Measurements from ENCODE around the gene COL4A6.

DNA sequence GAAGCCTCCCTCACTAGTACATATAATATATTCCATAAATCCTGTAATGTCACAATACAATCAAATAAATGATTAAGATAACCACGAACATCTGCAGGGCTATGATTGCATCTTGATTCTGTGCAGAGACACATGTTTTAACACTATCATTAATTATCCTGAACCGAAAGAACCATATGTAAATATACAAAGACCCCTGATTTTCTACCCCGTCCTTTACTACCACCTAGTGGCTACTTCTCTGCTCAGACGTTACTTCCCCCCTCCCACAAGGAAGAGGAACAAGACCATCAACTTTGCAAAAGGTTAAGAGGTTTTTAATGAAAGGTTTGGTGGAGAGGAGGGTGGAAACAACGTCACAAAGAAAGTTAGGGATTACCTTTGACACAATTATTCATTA is 134.0 kb downstream of the COL4A6 start:
- TF ChIP-seq CTCF (IDR thresholded peaks at IDR 0.05; ENCODE audit: control extremely low read depth in 1 of 3, insufficient read depth in 1 of 3, low read depth in 1 of 3, low read length in 3 of 3) (peak in 2 of 3 experiments; percentile 46 to 51; a peak in 3 of 4 replicates), SUZ12 (IDR thresholded peaks at IDR 0.05; ENCODE audit: low read length) (no peak), YY1 (IDR thresholded peaks at IDR 0.05; ENCODE audit: low read depth, low read length) (no peak), PHF8 (conservative IDR thresholded peaks at IDR 0.05; ENCODE audit: low read depth, low read length) (no peak)

All from H1 (cell line).